ENCODE results near the gene REM1.

GRCh38 chr20:31505903-31506302, 30.8 kb downstream of the REM1 start:
- no peak for TF ChIP-seq CTCF (IDR thresholded peaks at IDR 0.05 in 8 of 11, conservative IDR thresholded peaks at IDR 0.05 in 3 of 11)
- TF ChIP-seq POLR2A (IDR thresholded peaks at IDR 0.05), result no peak
